SK-N-SH (cell line): Measurements from ENCODE around the gene REEP3. TPM values are rescaled to one million over a fixed set of nuclear protein-coding genes. Genes with fewer than 3 reads are reported as not detected.
"Not testable (repeated sequence)": the region's sequence is repeated elsewhere in the genome, so short reads cannot be mapped to it uniquely, and the experiment has no call there.

Source experiments
- CTCF ChIA-PET: fragments of 300-600, 350-600 bp; formaldehyde crosslinking; extraction: SDS; loops from one replicate; lab custom pipeline; 2021; lab: Yijun Ruan, JAX
- POLR2A ChIA-PET: fragments of 350-600 bp; sonication (Branson Sonifier 250); formaldehyde crosslinking; extraction: SDS; loops from one replicate; lab custom pipeline; 2020; ENCODE audit warnings: antibody characterized with exemption, inconsistent platforms; lab: Yijun Ruan, JAX
- DNase-seq: peaks from one replicate; pipeline ENCODE4 v3.0.0; 2012
- H2AFZ ChIP-seq: fragments of 200-600 bp; sonication (generic); 2 replicates; pipeline ENCODE4 v1.8.1; 2016; ENCODE audit warnings: antibody characterized with exemption, mild to moderate bottlenecking, low read depth
- H3F3A ChIP-seq: fragments of 200-600 bp; sonication (generic); replicated peaks from 2 replicates; pipeline ENCODE3; 2016; ENCODE audit warnings: antibody characterized with exemption, mild to moderate bottlenecking; ENCODE audit not compliant: insufficient read depth
- H3K27ac ChIP-seq, 2 experiments: fragments of 200-500 bp in 1 of 2; fragments of 200-600 bp in 1 of 2; sonication (Bioruptor generic) in 1 of 2; sonication (generic), shearing (Covaris generic) in 1 of 2; 2 replicates each; pipeline versions ENCODE4 v1.5.1 to v1.6.1; 2014 to 2016; ENCODE audit warnings: low read depth in 2 of 2, inconsistent platforms in 1 of 2, low read length in 1 of 2, mild to moderate bottlenecking in 1 of 2, mixed read lengths in 1 of 2
- H3K27me3 ChIP-seq: fragments of 200-600 bp; sonication (generic), shearing (Covaris generic); 2 replicates; pipeline ENCODE4 v1.6.1; 2016; ENCODE audit warnings: mixed run types; ENCODE audit not compliant: insufficient read depth
- H3K36me3 ChIP-seq, 2 experiments: fragments of 200-500 bp in 1 of 2; fragments of 200-600 bp in 1 of 2; sonication (Bioruptor generic) in 1 of 2; sonication (generic) in 1 of 2; replicated peaks in 1 of 2; 2 replicates each; pipeline versions ENCODE3 to v1.5.1; 2014 to 2016; ENCODE audit warnings: low read length in 1 of 2, mild to moderate bottlenecking in 1 of 2; ENCODE audit not compliant: insufficient read depth in 2 of 2, control insufficient read depth in 1 of 2
- H3K4me1 ChIP-seq, 2 experiments: fragments of 200-500 bp in 1 of 2; fragments of 200-600 bp in 1 of 2; sonication (Bioruptor generic) in 1 of 2; sonication (generic), shearing (Covaris generic) in 1 of 2; 2 replicates each; pipeline versions ENCODE4 v1.5.1 to v1.6.1; 2014 to 2016; ENCODE audit warnings: low read depth in 1 of 2, low read length in 1 of 2, mixed run types in 1 of 2; ENCODE audit not compliant: insufficient read depth in 2 of 2, control insufficient read depth in 1 of 2
- H3K4me2 ChIP-seq: fragments of 200-600 bp; sonication (generic), shearing (Covaris generic); 2 replicates; pipeline ENCODE4 v1.6.1; 2017; ENCODE audit warnings: mixed run types
- H3K4me3 ChIP-seq, 2 experiments: fragments of 200-500 bp in 1 of 2; fragments of 200-600 bp in 1 of 2; sonication (Bioruptor generic) in 1 of 2; sonication (generic), shearing (Covaris generic) in 1 of 2; 2 replicates each; pipeline versions ENCODE4 v1.5.1 to v1.8.1; 2014 to 2016; ENCODE audit warnings: low read depth in 2 of 2, inconsistent platforms in 1 of 2, low read length in 1 of 2, mild to moderate bottlenecking in 1 of 2, mixed read lengths in 1 of 2, moderate library complexity in 1 of 2
- H3K79me2 ChIP-seq: fragments of 200-600 bp; sonication (generic); 2 replicates; pipeline ENCODE4 v1.8.1; 2017; ENCODE audit warnings: mild to moderate bottlenecking; ENCODE audit not compliant: insufficient read depth
- H3K9ac ChIP-seq: fragments of 200-600 bp; sonication (generic); 2 replicates; pipeline ENCODE4 v1.6.1; 2017; ENCODE audit warnings: mixed run types
- H3K9me2 ChIP-seq: fragments of 200-600 bp; sonication (generic); 2 replicates; pipeline ENCODE4 v1.6.1; 2017; ENCODE audit warnings: mixed run types
- H3K9me3 ChIP-seq: fragments of 200-600 bp; sonication (generic); 2 replicates; pipeline ENCODE4 v1.6.1; 2017; ENCODE audit warnings: mixed run types, mild to moderate bottlenecking, moderate library complexity
- H4K20me1 ChIP-seq: fragments of 200-600 bp; sonication (generic); 2 replicates; pipeline ENCODE4 v1.6.1; 2017; ENCODE audit warnings: mild to moderate bottlenecking, mixed run types; ENCODE audit not compliant: insufficient read depth
- ELF1 ChIP-seq: IDR thresholded peaks from 2 replicates; pipeline ENCODE4 v1.4.0; 2012
- EP300 ChIP-seq, 2 experiments: IDR thresholded peaks; 2 replicates each; pipeline versions ENCODE4 v1.4.0 to v1.6.1; 2012; ENCODE audit warnings: borderline replicate concordance in 1 of 2, low read depth in 1 of 2, low read length in 1 of 2
- FOSL2 ChIP-seq: IDR thresholded peaks from 2 replicates; pipeline ENCODE4 v1.4.0; 2012; ENCODE audit warnings: low read depth, mild to moderate bottlenecking, moderate library complexity, borderline replicate concordance
- FOXJ3 ChIP-seq: sonication (generic); formaldehyde crosslinking; IDR thresholded peaks from 2 replicates; pipeline ENCODE4 v1.5.1; 2020; ENCODE audit warnings: mild to moderate bottlenecking, missing genetic modification reagents
- FOXM1 ChIP-seq: IDR thresholded peaks from 2 replicates; pipeline ENCODE4 v1.4.0; 2012; ENCODE audit warnings: low read depth, mild to moderate bottlenecking
- JUND ChIP-seq: IDR thresholded peaks from 2 replicates; pipeline ENCODE4 v1.4.0; 2012
- MEF2A ChIP-seq: IDR thresholded peaks from 2 replicates; pipeline ENCODE4 v1.4.0; 2012; ENCODE audit warnings: low read depth, borderline replicate concordance
- POLR2AphosphoS5 ChIP-seq: IDR thresholded peaks from 2 replicates; pipeline ENCODE4 v1.6.1; 2012; ENCODE audit warnings: low read depth, low read length
- RAD21 ChIP-seq: IDR thresholded peaks from 2 replicates; pipeline ENCODE4 v1.6.1; 2012; ENCODE audit warnings: mild to moderate bottlenecking, low read length
- RCOR1 ChIP-seq: fragments of 150-350 bp; IDR thresholded peaks from 2 replicates; pipeline ENCODE4 v1.6.1; 2017; ENCODE audit warnings: antibody characterized with exemption, low read length
- RXRA ChIP-seq: IDR thresholded peaks from 2 replicates; pipeline ENCODE4 v1.4.0; 2012; ENCODE audit warnings: low read depth, mild to moderate bottlenecking, borderline replicate concordance
- SMC3 ChIP-seq: IDR thresholded peaks from 2 replicates; pipeline ENCODE4 v1.6.1; 2012; ENCODE audit warnings: low read depth, low read length, improper control_type of control experiment
- TAF1 ChIP-seq: IDR thresholded peaks from 2 replicates; pipeline ENCODE4 v1.6.1; 2012; ENCODE audit warnings: low read depth, mild to moderate bottlenecking, low read length, moderate library complexity, borderline replicate concordance
- TCF12 ChIP-seq: IDR thresholded peaks from 2 replicates; pipeline ENCODE4 v1.4.0; 2012
- YY1 ChIP-seq: IDR thresholded peaks from 2 replicates; pipeline ENCODE4 v1.4.0; 2012; ENCODE audit warnings: low read depth, mild to moderate bottlenecking
- WGBS: methylation state at CpG from one replicate; pipeline ENCODE4 v1.1.6; 2017; ENCODE audit warnings: low lambda C conversion rate; 5-methylcytosine and 5-hydroxymethylcytosine counted together
- polyA plus RNA-seq, 3 experiments: library from polyadenylated mRNA; depleted of rRNA; stranded (reverse); fragments of >200 nt; gene quantifications; 2 replicates each; pipeline ENCODE4 v1.2.3, GENCODE V29; 2012
- TF ChIP-seq, protein P1 (sequence below): IDR thresholded peaks from 2 replicates; pipeline ENCODE4 v1.4.0; 2012; ENCODE audit warnings: low read depth
- TF ChIP-seq, protein P2 (sequence below): IDR thresholded peaks from 2 replicates; pipeline ENCODE4 v1.4.0; 2012; ENCODE audit warnings: low read depth, borderline replicate concordance
- TF ChIP-seq, protein P3 (sequence below): IDR thresholded peaks from 2 replicates; pipeline ENCODE4; 2012

REEP3 gene
- polyA plus RNA-seq, 1 of the 3 experiments (the other 2 are of a cell fraction), result 7.6 TPM

DNA sequence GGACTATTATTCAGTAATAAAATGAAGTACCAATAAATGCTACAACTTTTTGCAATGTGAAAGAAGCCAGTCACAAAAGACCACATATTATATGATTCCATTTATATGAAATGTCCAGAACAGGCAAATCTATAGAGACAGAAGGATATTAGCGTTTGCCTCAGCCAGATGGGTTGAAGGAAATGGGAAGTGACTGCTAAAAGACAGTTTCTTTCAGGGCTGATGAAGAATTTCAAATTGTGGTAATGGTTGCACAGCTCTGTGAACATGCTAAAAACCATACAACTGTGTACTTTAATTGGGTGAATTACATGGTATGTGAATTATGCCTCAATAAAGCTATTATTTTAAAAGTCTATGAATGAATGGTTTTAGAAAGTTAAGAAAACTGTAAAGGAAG lies 23.9 kb upstream of the REEP3 start:
- H3F3A ChIP-seq, result peaks cover 1% of the 10 kb centered on the region
- DNase-seq, result no peak
- H2AFZ ChIP-seq, result no peak overlapping the region
- no peak overlapping the region for H3K27ac ChIP-seq
- H3K4me3 ChIP-seq, result no peak overlapping the region
- POLR2A ChIA-PET, result no interaction called here
- no peak for TF ChIP-seq RCOR1
- no peak for TF ChIP-seq EP300 (IDR thresholded peaks at IDR 0.05; ENCODE audit: borderline replicate concordance in 1 of 2, low read depth in 1 of 2, low read length in 1 of 2)
- TF ChIP-seq, protein P1, sequence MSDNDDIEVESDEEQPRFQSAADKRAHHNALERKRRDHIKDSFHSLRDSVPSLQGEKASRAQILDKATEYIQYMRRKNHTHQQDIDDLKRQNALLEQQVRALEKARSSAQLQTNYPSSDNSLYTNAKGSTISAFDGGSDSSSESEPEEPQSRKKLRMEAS, result no peak
- no peak for TF ChIP-seq YY1
- no peak for TF ChIP-seq RXRA
- TF ChIP-seq FOXM1, result no peak
- no peak for TF ChIP-seq TAF1
- no peak for TF ChIP-seq FOSL2
- TF ChIP-seq POLR2AphosphoS5, result no peak
- TF ChIP-seq ELF1, result no peak
- TF ChIP-seq, all 33 proteins: peak for 0
- Histone ChIP-seq H3K4me2 (no peak overlapping the region), H3K9me2 (no peaks in the 10 kb centered on the region), H3K27me3 (no peaks in the 10 kb centered on the region), H3K9ac (no peak overlapping the region), H3K9me3 (no peaks in the 10 kb centered on the region), H3K36me3 (peaks cover 0 to 7% of the 10 kb centered on the region in 2 experiments), H3K79me2 (peaks cover 99% of the 10 kb centered on the region), H3K4me1 (peaks cover 0 to 11% of the 10 kb centered on the region in 2 experiments; a peak in 1 of 4 replicates), H4K20me1 (no peaks in the 10 kb centered on the region; the same call in 1 of the 2 replicates)
- CTCF ChIA-PET, result no interaction called here
- 95% methylated on average over 1 of the region's 1 CpG for WGBS

DNA sequence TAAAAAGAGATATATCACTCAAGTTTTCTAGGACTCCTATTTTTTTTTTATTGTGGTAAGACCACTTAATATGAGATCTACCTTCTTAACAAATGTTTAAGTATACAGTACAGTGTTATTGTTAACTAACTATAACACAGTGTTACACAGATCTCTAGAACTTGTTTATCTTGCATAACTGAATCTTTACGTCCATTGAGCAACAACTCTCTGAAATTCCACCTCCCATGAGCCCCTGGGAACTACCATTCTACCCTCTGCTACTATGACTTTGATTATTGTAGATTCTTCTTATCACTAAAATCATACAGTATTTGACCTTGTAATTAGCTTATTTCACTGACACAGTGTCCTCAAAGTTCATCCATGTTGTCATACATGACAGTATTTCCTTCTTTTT lies 22.5 kb upstream of the REEP3 start:
- Histone ChIP-seq H3K9me2 (no peaks in the 10 kb centered on the region), H3K36me3 (peaks cover 0 to 7% of the 10 kb centered on the region in 2 experiments), H3K4me1 (peaks cover 0 to 9% of the 10 kb centered on the region in 2 experiments; a peak in 1 of 4 replicates), H3F3A (no peaks in the 10 kb centered on the region), H3K27ac (no peak overlapping the region), H3K79me2 (peaks cover 100% of the 10 kb centered on the region), H4K20me1 (peaks cover 3% of the 10 kb centered on the region), H3K4me2 (no peak overlapping the region), H3K9ac (no peak overlapping the region), H2AFZ (no peak overlapping the region), H3K4me3 (no peak overlapping the region), H3K27me3 (no peaks in the 10 kb centered on the region), H3K9me3 (no peaks in the 10 kb centered on the region)
- WGBS, result 88% methylated on average over 1 of the region's 1 CpG
- ChIA-PET POLR2A (no interaction called here), CTCF (interaction anchor here (2.0 kb wide), 1 partner anchor 9 kb away, joined by 6 read pairs; no protein-coding TSS in a partner anchor)
- no peak for DNase-seq
- no peak for TF ChIP-seq FOXM1
- TF ChIP-seq TCF12, result no peak
- TF ChIP-seq MEF2A, result no peak
- no peak for TF ChIP-seq RAD21
- no peak for TF ChIP-seq SMC3
- TF ChIP-seq JUND, result no peak
- TF ChIP-seq, protein P2, sequence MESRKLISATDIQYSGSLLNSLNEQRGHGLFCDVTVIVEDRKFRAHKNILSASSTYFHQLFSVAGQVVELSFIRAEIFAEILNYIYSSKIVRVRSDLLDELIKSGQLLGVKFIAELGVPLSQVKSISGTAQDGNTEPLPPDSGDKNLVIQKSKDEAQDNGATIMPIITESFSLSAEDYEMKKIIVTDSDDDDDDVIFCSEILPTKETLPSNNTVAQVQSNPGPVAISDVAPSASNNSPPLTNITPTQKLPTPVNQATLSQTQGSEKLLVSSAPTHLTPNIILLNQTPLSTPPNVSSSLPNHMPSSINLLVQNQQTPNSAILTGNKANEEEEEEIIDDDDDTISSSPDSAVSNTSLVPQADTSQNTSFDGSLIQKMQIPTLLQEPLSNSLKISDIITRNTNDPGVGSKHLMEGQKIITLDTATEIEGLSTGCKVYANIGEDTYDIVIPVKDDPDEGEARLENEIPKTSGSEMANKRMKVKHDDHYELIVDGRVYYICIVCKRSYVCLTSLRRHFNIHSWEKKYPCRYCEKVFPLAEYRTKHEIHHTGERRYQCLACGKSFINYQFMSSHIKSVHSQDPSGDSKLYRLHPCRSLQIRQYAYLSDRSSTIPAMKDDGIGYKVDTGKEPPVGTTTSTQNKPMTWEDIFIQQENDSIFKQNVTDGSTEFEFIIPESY, result no peak
- TF ChIP-seq FOSL2, result no peak
- TF ChIP-seq EP300 (IDR thresholded peaks at IDR 0.05; ENCODE audit: borderline replicate concordance in 1 of 2, low read depth in 1 of 2, low read length in 1 of 2), result no peak
- TF ChIP-seq, protein P3, sequence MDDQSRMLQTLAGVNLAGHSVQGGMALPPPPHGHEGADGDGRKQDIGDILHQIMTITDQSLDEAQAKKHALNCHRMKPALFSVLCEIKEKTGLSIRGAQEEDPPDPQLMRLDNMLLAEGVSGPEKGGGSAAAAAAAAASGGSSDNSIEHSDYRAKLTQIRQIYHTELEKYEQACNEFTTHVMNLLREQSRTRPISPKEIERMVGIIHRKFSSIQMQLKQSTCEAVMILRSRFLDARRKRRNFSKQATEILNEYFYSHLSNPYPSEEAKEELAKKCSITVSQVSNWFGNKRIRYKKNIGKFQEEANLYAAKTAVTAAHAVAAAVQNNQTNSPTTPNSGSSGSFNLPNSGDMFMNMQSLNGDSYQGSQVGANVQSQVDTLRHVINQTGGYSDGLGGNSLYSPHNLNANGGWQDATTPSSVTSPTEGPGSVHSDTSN, result no peak
- no peak for TF ChIP-seq RXRA
- no peak for TF ChIP-seq FOXJ3 (CRISPR knock-in tag)
- no peak for TF ChIP-seq YY1

DNA sequence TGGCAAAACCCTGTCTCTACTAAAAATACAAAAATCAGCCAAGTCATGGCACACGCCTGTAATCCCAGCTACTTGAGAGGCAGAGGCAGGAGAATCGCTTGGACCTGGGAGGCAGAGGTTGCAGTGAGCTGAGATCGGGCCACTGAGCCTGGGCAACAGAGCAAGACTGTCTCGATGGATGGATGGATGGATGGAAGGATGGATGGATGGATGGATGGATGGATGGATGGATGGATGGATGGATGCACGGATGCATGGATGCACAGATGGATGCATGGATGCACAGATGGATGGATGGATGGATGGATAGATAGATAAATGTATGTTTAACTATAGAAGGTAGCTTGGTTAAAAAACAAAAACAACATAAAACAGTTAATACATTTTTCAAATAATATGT lies 20.6 kb upstream of the REEP3 start:
- H3K4me1 ChIP-seq, H4K20me1 ChIP-seq, H3K9me3 ChIP-seq, POLR2A ChIA-PET, H3K4me2 ChIP-seq, H3K4me3 ChIP-seq, DNase-seq, H2AFZ ChIP-seq, H3K27ac ChIP-seq, H3K9me2 ChIP-seq, H3K27me3 ChIP-seq, H3K36me3 ChIP-seq, H3K9ac ChIP-seq, H3F3A ChIP-seq: not testable (repeated sequence)
- 91% methylated on average over 5 of the region's 5 CpGs for WGBS
- peaks cover 100% of the 10 kb centered on the region for H3K79me2 ChIP-seq
- CTCF ChIA-PET, result interaction anchor here (0.7 to 1.0 kb wide), 2 partner anchors 73 to 129 kb away, joined by 3 read pairs; no protein-coding TSS in a partner anchor
